GM12874 (cell line): Measurements from ENCODE around the gene FADS1.

ENCODE experiments used
- TF ChIP-seq, protein P1 (sequence below): IDR thresholded peaks from 2 replicates; pipeline ENCODE4 v1.5.1; 2011; ENCODE audit warnings: low read depth, mild to moderate bottlenecking, control low read depth, low read length, moderate library complexity; ENCODE audit not compliant: insufficient read depth

The FADS1 gene

DNA sequence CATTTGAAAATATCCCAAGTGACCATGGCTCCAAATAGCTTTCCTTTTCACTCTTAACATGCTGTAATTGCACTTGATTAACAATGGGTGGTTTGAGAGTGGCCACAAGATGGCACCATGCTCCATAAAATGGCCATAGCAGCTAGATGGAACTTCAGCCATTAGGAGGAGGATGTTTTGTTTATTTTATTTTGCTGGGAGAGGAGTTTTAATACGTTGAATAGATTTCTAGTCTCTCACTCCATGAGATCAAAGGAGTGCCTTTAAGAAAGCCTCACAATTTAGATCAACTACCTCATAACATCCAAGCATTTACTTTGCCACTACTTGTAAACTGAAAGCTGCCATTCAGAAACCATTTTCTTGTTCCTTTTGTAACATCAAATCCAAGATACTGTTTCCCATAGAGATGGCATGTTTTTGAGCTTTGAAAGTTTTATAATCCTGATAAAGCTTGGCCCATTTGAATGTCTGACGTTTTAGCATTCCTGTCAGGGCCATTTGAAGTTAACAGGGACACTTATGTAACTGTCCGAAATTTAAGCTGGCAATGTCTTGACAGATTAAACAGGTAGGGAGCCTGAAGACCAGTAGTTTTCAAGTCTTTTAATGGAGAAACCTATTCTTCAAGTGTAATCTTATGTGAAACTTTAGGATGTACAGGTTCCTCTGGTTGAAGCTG is 19.4 kb downstream of the FADS1 start:
- TF ChIP-seq, protein P1, sequence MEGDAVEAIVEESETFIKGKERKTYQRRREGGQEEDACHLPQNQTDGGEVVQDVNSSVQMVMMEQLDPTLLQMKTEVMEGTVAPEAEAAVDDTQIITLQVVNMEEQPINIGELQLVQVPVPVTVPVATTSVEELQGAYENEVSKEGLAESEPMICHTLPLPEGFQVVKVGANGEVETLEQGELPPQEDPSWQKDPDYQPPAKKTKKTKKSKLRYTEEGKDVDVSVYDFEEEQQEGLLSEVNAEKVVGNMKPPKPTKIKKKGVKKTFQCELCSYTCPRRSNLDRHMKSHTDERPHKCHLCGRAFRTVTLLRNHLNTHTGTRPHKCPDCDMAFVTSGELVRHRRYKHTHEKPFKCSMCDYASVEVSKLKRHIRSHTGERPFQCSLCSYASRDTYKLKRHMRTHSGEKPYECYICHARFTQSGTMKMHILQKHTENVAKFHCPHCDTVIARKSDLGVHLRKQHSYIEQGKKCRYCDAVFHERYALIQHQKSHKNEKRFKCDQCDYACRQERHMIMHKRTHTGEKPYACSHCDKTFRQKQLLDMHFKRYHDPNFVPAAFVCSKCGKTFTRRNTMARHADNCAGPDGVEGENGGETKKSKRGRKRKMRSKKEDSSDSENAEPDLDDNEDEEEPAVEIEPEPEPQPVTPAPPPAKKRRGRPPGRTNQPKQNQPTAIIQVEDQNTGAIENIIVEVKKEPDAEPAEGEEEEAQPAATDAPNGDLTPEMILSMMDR = peak; percentile 65

DNA sequence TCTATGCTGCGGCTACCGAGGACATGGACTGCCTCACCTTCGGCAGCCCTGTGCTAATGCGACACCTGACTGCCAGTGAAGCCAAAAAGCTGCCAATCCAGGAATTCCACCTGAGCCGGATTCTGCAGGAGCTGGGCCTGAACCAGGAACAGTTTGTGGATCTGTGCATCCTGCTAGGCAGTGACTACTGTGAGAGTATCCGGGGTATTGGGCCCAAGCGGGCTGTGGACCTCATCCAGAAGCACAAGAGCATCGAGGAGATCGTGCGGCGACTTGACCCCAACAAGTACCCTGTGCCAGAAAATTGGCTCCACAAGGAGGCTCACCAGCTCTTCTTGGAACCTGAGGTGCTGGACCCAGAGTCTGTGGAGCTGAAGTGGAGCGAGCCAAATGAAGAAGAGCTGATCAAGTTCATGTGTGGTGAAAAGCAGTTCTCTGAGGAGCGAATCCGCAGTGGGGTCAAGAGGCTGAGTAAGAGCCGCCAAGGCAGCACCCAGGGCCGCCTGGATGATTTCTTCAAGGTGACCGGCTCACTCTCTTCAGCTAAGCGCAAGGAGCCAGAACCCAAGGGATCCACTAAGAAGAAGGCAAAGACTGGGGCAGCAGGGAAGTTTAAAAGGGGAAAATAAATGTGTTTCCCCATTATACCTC is 20.8 kb downstream of the FADS1 start:
- TF ChIP-seq, protein P1 = no peak

DNA sequence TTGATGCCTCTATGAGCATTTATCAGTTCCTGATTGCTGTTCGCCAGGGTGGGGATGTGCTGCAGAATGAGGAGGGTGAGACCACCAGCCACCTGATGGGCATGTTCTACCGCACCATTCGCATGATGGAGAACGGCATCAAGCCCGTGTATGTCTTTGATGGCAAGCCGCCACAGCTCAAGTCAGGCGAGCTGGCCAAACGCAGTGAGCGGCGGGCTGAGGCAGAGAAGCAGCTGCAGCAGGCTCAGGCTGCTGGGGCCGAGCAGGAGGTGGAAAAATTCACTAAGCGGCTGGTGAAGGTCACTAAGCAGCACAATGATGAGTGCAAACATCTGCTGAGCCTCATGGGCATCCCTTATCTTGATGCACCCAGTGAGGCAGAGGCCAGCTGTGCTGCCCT is 21.3 kb downstream of the FADS1 start:
- TF ChIP-seq, protein P1 = no peak

DNA sequence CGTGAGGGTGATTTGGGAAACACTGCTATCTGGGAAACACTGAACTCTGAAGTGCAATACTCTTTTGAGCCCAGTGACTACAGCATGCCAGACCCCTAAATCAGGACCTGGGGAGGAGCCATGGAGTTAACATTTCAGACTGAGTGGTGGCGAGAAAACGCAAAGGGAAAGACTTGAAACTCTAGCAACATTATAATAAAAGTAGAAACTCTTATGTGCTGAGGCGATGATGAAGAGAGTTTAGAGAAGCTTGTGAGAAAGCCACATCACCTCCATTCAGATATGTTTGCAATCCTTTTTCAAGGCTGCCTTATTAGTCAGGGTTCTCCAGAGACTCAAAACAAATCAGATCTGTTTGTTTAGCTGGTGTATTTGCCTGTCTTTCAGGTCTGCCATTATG is 22.2 kb downstream of the FADS1 start:
- TF ChIP-seq, protein P1 = no peak

DNA sequence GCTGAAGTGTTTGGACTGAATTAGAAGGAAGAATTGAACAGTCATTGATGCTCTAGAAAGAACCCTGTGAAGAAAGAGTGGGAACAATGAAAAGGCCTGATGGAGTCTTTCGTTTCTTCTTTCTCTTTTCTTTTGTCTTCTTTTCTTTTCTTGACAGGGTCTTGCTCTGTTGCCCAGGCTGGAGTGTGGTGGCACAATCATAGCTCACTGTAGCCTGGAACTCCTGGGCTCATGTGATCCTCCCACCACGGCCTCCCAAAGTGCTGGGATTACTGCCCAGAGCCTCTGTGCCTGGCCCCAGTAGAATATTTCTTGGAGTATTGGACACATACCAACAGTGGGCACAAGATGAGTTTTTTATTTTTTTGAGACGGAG is 23.0 kb downstream of the FADS1 start:
- TF ChIP-seq, protein P1 = no peak

DNA sequence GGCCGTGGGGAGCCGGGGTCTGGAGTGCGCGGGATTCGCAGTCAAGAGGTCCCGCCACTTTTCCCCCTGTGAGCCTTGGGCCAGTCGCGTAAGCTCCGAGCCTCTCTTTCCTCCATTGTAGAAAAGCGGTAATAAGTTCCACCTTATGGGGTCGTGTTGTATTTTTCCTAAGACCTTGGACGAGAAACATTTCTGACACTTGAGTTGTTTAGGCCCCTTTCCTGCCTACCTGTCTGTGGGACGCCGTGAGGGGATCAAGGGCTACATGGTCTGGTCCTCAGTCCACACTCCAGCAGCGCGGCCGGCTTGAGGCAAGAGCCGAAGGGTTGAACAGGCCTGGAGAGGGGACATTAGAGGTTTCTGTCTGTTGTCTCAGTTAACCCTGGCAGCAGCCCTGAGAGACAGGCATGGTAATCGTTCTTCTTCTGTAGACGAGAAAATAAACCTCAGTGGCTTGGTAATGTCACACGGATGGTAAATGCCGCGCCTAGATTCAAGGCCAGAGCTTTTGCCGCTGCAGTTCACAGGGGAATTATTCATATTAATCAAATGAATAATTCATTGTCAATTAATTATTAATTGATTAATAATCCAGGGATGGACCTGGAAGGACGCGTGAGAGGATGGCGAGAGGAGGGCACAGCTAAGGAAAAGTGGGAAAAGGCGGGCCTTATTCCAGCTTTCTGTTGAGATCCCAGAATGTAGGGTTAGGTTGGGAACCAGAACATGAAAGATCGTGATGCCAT is 23.5 kb downstream of the FADS1 start:
- TF ChIP-seq, protein P1 = no peak

DNA sequence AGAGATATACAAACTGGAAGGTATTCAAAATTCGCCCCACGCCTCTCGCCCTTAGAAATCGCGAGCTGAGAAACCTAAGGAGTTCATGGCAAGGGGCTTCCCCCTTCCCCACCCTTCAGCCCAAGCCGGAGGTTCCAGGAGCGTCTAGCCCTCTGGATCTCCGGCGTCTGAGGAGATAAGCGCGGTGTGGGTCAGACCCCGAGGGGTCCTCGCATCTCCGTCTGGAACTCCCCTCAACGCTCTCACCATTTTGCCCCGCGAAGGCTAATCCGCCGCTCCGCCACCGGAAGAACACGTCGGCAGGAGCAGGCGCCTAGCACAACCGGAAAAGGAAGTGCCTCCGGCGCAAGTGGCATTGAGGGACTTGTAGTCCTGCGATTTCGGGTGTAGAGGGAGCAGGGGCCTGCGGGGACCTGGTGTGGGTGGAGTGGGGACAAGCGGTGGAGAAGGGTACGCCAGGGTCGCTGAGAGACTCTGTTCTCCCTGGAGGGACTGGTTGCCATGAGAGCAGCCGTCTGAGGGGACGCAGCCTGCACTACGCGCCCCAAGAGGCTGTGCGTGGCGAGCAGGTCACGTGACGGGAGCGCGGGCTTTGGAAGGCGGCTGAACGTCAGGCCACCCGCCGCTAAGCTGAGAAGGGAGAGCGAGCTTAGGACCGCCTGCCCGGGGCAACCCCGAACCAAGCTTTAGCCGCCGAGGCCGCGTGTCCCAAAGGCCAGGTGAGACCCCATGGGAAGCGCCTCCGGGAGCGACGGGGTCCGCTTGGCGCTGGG is 24.3 kb downstream of the FADS1 start, which contains the start of the genes FEN1 and TMEM258:
Gene FEN1, plus strand, starts transcription at position 602 of the 773 bp plus-strand sequence. CDS start 2,451 bp downstream, outside the sequence.
Gene TMEM258, minus strand, starts transcription at position 290 of the 773 bp plus-strand sequence. Its CDS starts 41 bp downstream, at position 249.
- TF ChIP-seq, protein P1 = no peak
